ENCODE measurements around the gene RRBP1.

The RRBP1 gene

DNA sequence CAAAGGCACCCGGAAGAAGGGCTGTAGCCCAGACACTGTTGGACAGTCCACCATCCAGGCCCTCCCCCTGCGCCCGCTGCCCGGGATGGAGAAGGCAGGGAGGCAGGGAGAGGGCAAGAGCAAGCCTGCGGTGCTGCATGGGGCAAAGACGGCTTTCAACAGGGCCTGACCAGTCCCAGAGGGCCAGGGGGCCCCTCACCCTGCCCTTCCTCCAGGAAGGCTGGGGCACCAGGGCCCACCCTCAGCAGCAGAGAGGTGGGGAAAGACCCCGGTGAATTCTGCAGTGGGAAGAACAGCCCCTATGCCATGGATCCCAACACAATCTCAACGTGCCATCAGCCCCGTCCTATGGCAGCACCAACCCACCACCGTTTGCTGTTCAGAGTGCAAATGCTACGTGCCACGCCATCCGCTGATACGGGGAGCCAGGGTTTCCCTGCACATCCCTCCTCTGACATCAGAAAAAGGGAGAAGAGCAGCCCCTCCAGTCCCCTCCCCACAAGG lies 41.1 kb downstream of the RRBP1 start:
- no peak for TF ChIP-seq CTCF (IDR thresholded peaks at IDR 0.05; ENCODE audit: low read depth, low read length, missing control alignments)
- no peak overlapping the region for H3K4me3 ChIP-seq (replicated peaks; ENCODE audit: low read depth, low read length)
- no peak for DNase-seq (ENCODE audit: extremely low read depth, low read depth)

DNA sequence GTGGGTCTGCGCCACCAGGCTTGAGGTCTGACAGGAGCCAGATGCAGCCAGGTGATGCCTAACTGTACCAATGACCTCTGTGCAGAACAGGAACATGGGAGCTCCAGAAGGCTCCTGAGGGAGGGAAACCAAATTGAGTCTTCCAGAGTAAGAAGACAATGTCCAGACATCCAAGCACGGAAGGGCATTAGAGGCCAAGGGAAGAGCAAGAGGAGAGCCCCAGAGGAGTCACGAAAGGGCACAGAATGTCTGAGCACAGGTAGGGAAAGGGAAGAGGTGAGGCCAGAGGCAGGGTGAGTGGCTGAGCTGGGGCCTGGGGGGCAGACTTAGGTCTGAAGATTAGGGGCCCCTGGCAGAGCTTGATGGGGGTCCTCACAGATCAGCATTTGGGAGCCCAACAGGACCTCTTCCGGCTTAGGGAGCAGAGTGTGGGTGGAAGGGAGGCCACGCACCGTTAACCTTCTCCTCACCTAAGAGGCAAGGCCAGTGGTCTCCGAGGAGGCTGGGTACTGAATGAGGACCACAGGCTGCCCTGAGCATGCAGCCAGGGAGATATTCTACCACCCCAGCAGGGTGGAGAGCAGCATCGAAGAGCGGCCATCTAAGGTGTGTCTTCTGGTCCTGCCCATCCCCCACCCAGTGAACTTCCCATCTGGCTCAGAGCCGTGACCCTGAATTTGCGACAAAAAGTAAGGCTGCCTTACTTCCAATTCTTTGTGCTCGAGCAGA lies 41.7 kb downstream of the RRBP1 start:
- DNase-seq (ENCODE audit: extremely low read depth, low read depth), result no peak
- TF ChIP-seq CTCF (IDR thresholded peaks at IDR 0.05; ENCODE audit: low read depth, low read length, missing control alignments), result no peak

DNA sequence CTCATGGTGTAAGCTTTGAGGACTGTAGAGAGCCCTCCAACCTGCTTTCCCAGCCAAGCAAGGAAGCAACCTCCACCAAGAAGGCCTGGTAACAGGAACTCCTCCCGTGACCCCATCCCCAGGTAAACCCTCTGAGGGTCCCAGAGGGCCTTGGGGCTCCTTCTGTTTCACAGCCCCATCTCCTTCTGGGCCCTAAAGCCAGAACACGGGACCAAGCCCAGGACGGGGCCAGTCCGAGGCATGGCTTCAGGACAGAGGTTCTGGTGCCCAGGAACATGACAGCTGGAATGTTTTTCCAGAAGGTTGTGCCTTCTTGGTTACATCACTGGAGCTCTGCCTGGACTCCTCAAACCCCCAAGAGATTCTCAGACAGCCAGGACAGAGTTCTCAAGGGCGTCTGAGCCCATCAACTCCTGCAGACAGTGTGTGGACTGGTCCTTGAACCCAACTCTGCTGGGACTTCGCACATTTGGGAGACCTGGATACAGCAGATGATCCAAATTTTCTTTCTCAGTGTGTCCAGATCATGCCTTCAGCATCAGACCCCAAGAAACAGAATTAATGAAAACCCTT lies 43.1 kb downstream of the RRBP1 start:
- no peak overlapping the region for H3K4me3 ChIP-seq (replicated peaks; ENCODE audit: low read depth, low read length)
- DNase-seq (ENCODE audit: extremely low read depth, low read depth), result no peak
- TF ChIP-seq CTCF (IDR thresholded peaks at IDR 0.05; ENCODE audit: low read depth, low read length, missing control alignments), result no peak

More for the DNA sequence above, 41.7 kb downstream of the RRBP1 start:
- H3K4me3 ChIP-seq (replicated peaks; ENCODE audit: low read depth, low read length), result no peak overlapping the region

- no peak for TF ChIP-seq CTCF (IDR thresholded peaks at IDR 0.05; ENCODE audit: low read depth, low read length, missing control alignments)
- no peak overlapping the region for H3K4me3 ChIP-seq (replicated peaks; ENCODE audit: low read depth, low read length)
- DNase-seq (ENCODE audit: extremely low read depth, low read depth), result no peak
These were observed 43.9 kb downstream of the RRBP1 start for GRCh38 chr20:17637985-17638640.

GRCh38 chr20:17637413-17637780 lies 44.6 kb downstream of the RRBP1 start:
- no peak for TF ChIP-seq CTCF (IDR thresholded peaks at IDR 0.05; ENCODE audit: low read depth, low read length, missing control alignments)
- DNase-seq (ENCODE audit: extremely low read depth, low read depth), result no peak
- H3K4me3 ChIP-seq (replicated peaks; ENCODE audit: low read depth, low read length), result no peak overlapping the region

DNA sequence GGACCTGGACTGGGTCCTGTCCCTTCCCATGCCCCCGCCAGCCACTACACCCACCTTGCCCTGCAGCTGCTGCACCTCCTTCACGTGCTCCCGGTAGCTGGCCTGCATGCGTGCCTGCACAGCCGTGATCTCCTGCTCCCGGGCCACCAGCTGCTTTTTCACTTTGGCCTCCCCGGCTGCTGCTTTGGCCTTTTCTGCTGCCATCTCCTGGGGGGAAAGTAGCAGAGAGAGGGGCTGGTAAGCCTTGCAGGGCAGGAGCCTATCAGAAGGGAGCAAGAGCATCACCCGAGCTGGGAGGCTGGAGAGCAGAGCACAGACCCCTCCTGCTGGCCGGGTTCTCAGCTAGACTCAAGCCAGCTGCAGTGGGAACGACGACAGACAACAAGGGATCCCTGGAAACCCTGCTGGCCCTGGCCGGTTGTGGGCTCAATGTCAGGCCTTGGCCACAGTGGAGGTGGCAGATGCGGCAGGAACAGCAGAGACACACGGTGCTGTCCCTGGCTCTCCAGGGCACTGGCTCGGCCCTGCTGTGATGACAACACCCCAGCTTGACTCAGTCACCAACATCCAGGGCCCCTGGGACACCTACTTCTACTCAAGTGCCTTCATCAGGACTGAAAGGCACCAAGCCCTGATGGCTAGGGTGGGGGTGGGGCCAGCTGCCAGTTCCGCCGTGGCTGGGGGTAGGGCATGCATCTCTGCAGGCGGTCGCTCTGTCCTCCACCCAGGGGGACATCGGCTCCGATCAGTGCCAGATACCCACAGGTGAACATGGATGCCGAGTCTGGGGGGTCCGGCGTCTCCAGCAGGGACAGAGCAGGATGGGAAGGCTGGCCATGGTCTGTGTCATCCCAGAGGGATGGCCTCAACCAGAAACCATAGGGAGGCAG lies 45.3 kb downstream of the RRBP1 start:
- no peak for DNase-seq (ENCODE audit: extremely low read depth, low read depth)
- TF ChIP-seq CTCF (IDR thresholded peaks at IDR 0.05; ENCODE audit: low read depth, low read length, missing control alignments), result no peak
- H3K4me3 ChIP-seq (replicated peaks; ENCODE audit: low read depth, low read length), result no peak overlapping the region
